Measurements from ENCODE around the gene RPH3AL. TPM values are rescaled to one million over a fixed set of nuclear protein-coding genes. Genes with fewer than 3 reads are reported as not detected.
"Not testable (repeated sequence)": the region's sequence is repeated elsewhere in the genome, so short reads cannot be mapped to it uniquely, and the experiment has no call there.

Gene RPH3AL
- polyA plus RNA-seq, 1 experiment, result 4.0 TPM

GRCh38 chr17:320139-320538 lies 32.5 kb downstream of the RPH3AL start:
- Histone ChIP-seq H3K27me3 (ENCODE audit: control insufficient read depth, insufficient read depth, low read length) (no peaks in the 10 kb centered on the region), H3K4me3 (ENCODE audit: low read depth, low read length) (no peak overlapping the region), H3K36me3 (ENCODE audit: control insufficient read depth, insufficient read depth, low read length) (no peaks in the 10 kb centered on the region)
- CTCF ChIA-PET, result no interaction called here
- DNase-seq (ENCODE audit: low read depth), result no peak
- POLR2A ChIA-PET, result no interaction called here
- TF ChIP-seq CTCF (IDR thresholded peaks at IDR 0.05; ENCODE audit: insufficient read depth, low read depth, low read length), result no peak

- TF ChIP-seq CTCF (IDR thresholded peaks at IDR 0.05; ENCODE audit: insufficient read depth, low read depth, low read length), result no peak
- CTCF ChIA-PET, result no interaction called here
- H3K4me3 ChIP-seq (ENCODE audit: low read depth, low read length), result no peak overlapping the region
- H3K36me3 ChIP-seq (ENCODE audit: control insufficient read depth, insufficient read depth, low read length), result no peaks in the 10 kb centered on the region
- POLR2A ChIA-PET, result no interaction called here
- no peaks in the 10 kb centered on the region for H3K27me3 ChIP-seq (ENCODE audit: control insufficient read depth, insufficient read depth, low read length)
- DNase-seq (ENCODE audit: low read depth), result no peak
Observed at GRCh38 chr17:319266-319665, 33.3 kb downstream of the RPH3AL start.

- H3K4me3 ChIP-seq (ENCODE audit: low read depth, low read length), result not testable (repeated sequence)
Observed at GRCh38 chr17:317070-317469, 35.5 kb downstream of the RPH3AL start.

GRCh38 chr17:315399-315798 lies 37.2 kb downstream of the RPH3AL start:
- H3K4me3 ChIP-seq (ENCODE audit: low read depth, low read length); CTCF ChIA-PET; H3K36me3 ChIP-seq (ENCODE audit: control insufficient read depth, insufficient read depth, low read length); POLR2A ChIA-PET; DNase-seq (ENCODE audit: low read depth); H3K27me3 ChIP-seq (ENCODE audit: control insufficient read depth, insufficient read depth, low read length): not testable (repeated sequence)

More at GRCh38 chr17:317070-317469, 35.5 kb downstream of the RPH3AL start:
- H3K36me3 ChIP-seq (ENCODE audit: control insufficient read depth, insufficient read depth, low read length); POLR2A ChIA-PET; H3K27me3 ChIP-seq (ENCODE audit: control insufficient read depth, insufficient read depth, low read length); CTCF ChIA-PET; DNase-seq (ENCODE audit: low read depth): not testable (repeated sequence)

GRCh38 chr17:314614-314944 lies 38.0 kb downstream of the RPH3AL start:
- DNase-seq (ENCODE audit: low read depth); H3K36me3 ChIP-seq (ENCODE audit: control insufficient read depth, insufficient read depth, low read length); H3K27me3 ChIP-seq (ENCODE audit: control insufficient read depth, insufficient read depth, low read length); CTCF ChIA-PET; H3K4me3 ChIP-seq (ENCODE audit: low read depth, low read length); POLR2A ChIA-PET: not testable (repeated sequence)

- CTCF ChIA-PET, result no interaction called here
- no peak for TF ChIP-seq CTCF (IDR thresholded peaks at IDR 0.05; ENCODE audit: insufficient read depth, low read depth, low read length)
Observed at GRCh38 chr17:313911-314613, 38.5 kb downstream of the RPH3AL start.

GRCh38 chr17:313231-313630 lies 39.4 kb downstream of the RPH3AL start:
- TF ChIP-seq CTCF (IDR thresholded peaks at IDR 0.05; ENCODE audit: insufficient read depth, low read depth, low read length), result no peak
- peaks cover 1% of the 10 kb centered on the region for H3K27me3 ChIP-seq (ENCODE audit: control insufficient read depth, insufficient read depth, low read length)
- no peak for DNase-seq (ENCODE audit: low read depth)
- ChIA-PET POLR2A (no interaction called here), CTCF (no interaction called here)
- no peak overlapping the region for H3K4me3 ChIP-seq (ENCODE audit: low read depth, low read length)
- H3K36me3 ChIP-seq (ENCODE audit: control insufficient read depth, insufficient read depth, low read length), result no peaks in the 10 kb centered on the region

More at GRCh38 chr17:313911-314613, 38.5 kb downstream of the RPH3AL start:
- Histone ChIP-seq H3K36me3 (ENCODE audit: control insufficient read depth, insufficient read depth, low read length) (no peaks in the 10 kb centered on the region), H3K27me3 (ENCODE audit: control insufficient read depth, insufficient read depth, low read length) (no peaks in the 10 kb centered on the region; the same call in 1 of the 2 replicates), H3K4me3 (ENCODE audit: low read depth, low read length) (no peak overlapping the region)
- POLR2A ChIA-PET, result no interaction called here
- DNase-seq (ENCODE audit: low read depth), result no peak
